AG04450 (cell line): ENCODE data around the gene CD83. TPM values are rescaled to one million over a fixed set of nuclear protein-coding genes. Genes with fewer than 3 reads are reported as not detected.

Experiments
- CTCF ChIA-PET: fragments of 300-600, 350-600 bp; formaldehyde crosslinking; extraction: SDS; loops from one replicate; lab custom pipeline; 2022; ENCODE audit warnings: antibody characterized with exemption, inconsistent platforms; lab: Charles Lee
- POLR2A ChIA-PET: fragments of 350-600 bp; formaldehyde crosslinking; extraction: SDS; loops from one replicate; lab custom pipeline; 2021; ENCODE audit warnings: antibody characterized with exemption, inconsistent platforms; lab: Yijun Ruan, JAX
- DNase-seq: peaks from one replicate; pipeline ENCODE4 v3.0.0-alpha.2; 2011; ENCODE audit warnings: low read depth, low spot score
- H3K27ac ChIP-seq: one replicate; pipeline ENCODE4 v1.5.1; 2012; ENCODE audit warnings: low read depth, low read length, control low read depth
- H3K27me3 ChIP-seq: one replicate; pipeline ENCODE4 v1.6.0; 2012; ENCODE audit warnings: low read length; ENCODE audit not compliant: control insufficient read depth, insufficient read depth
- H3K4me3 ChIP-seq: 2 replicates; pipeline ENCODE4 v1.5.1; 2011; ENCODE audit warnings: mild to moderate bottlenecking, low read depth, low read length, control low read depth
- H3K9me3 ChIP-seq: 2 replicates; pipeline ENCODE4 v1.5.1; 2012; ENCODE audit warnings: low read length; ENCODE audit not compliant: control insufficient read depth, insufficient read depth
- polyA plus RNA-seq: library from polyadenylated mRNA; depleted of rRNA; stranded (reverse); fragments of >200 nt; gene quantifications from 2 replicates; pipeline ENCODE4 v1.2.3, GENCODE V29; 2011
- TF ChIP-seq, protein P1 (sequence below): IDR thresholded peaks from 2 replicates; pipeline ENCODE4 v1.5.1; 2011; ENCODE audit warnings: low read depth, low read length, control low read depth, inconsistent platforms

Gene CD83
- polyA plus RNA-seq, 1 experiment: 3.5 TPM

DNA sequence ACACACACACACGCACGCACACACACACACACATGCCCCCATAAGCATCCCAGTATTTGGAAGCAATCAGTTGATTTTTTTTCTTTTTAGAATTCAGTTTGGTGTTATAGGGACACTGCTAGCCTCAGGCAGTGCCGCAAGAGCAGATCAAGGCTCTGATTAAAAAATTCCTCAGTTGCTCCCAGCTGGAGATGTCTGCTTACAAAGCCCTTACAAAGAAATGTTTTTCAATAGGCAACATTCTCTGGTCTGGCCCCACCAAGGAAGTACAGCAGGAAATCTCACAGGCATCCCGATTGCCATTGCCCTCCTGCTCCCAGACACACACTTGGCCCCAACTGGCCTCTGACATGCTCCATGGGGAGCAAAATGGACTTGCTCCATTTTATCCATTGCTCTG, 22.9 kb upstream of the CD83 start:
- peaks cover 3% of the 10 kb centered on the region; the same call in 1 of the 2 replicates for H3K9me3 ChIP-seq
- ChIA-PET CTCF (interaction anchor here (1.0 kb wide), 1 partner anchor 186 kb away, joined by 3 read pairs; no protein-coding TSS in a partner anchor), POLR2A (no interaction called here)
- H3K27me3 ChIP-seq: peaks cover 7% of the 10 kb centered on the region
- no peak overlapping the region for H3K27ac ChIP-seq
- DNase-seq: no peak
- no peak overlapping the region for H3K4me3 ChIP-seq
- TF ChIP-seq, protein P1, sequence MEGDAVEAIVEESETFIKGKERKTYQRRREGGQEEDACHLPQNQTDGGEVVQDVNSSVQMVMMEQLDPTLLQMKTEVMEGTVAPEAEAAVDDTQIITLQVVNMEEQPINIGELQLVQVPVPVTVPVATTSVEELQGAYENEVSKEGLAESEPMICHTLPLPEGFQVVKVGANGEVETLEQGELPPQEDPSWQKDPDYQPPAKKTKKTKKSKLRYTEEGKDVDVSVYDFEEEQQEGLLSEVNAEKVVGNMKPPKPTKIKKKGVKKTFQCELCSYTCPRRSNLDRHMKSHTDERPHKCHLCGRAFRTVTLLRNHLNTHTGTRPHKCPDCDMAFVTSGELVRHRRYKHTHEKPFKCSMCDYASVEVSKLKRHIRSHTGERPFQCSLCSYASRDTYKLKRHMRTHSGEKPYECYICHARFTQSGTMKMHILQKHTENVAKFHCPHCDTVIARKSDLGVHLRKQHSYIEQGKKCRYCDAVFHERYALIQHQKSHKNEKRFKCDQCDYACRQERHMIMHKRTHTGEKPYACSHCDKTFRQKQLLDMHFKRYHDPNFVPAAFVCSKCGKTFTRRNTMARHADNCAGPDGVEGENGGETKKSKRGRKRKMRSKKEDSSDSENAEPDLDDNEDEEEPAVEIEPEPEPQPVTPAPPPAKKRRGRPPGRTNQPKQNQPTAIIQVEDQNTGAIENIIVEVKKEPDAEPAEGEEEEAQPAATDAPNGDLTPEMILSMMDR: no peak

DNA sequence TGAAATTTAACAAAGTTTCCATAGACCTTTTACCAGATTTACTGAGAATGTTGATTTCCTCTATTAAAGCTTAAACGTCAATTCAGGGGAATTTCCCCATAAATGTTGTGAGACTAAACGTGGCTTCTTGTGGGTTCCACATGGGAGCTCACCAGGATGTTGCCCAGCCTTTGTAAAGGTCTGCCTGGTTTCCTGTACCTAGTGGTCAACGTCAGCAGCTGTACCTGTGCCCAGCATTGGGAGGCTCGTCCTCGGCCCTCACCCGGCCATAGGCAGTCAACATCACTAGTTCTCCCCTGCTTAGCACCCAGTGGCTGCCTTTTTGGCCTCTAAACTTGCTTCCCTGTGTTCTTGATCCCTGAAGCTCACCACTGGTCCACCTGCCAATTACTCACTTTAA, 22.1 kb upstream of the CD83 start:
- Histone ChIP-seq H3K4me3 (no peak overlapping the region), H3K9me3 (peaks cover 2% of the 10 kb centered on the region; the same call in 1 of the 2 replicates), H3K27ac (no peak overlapping the region), H3K27me3 (peaks cover 7% of the 10 kb centered on the region)
- TF ChIP-seq, protein P1: no peak
- DNase-seq: no peak
- CTCF ChIA-PET: no interaction called here
- POLR2A ChIA-PET: no interaction called here

DNA sequence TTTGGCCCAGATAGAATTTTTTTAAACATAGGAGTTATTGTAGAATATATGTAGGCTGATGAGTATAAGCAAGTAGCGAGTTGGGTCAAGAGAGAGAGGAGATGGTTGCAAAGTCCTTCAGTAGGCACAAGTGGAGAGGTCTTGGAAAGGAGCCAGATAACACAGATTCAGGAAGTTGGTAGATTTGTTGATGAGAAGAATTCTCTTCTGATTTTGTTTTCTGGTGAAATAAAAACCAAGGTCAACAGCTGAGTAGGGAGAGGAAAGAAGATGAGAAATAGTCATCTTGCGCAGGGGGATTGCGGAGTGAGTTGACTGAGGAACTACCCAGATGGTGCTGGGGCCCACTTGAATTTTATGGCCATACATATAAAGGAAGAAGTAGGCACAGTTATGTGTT, 17.4 kb upstream of the CD83 start:
- Histone ChIP-seq H3K27me3 (peaks cover 17% of the 10 kb centered on the region), H3K27ac (no peak overlapping the region), H3K4me3 (no peak overlapping the region), H3K9me3 (no peaks in the 10 kb centered on the region)
- DNase-seq: no peak
- ChIA-PET POLR2A (no interaction called here), CTCF (no interaction called here)
- TF ChIP-seq, protein P1: no peak

DNA sequence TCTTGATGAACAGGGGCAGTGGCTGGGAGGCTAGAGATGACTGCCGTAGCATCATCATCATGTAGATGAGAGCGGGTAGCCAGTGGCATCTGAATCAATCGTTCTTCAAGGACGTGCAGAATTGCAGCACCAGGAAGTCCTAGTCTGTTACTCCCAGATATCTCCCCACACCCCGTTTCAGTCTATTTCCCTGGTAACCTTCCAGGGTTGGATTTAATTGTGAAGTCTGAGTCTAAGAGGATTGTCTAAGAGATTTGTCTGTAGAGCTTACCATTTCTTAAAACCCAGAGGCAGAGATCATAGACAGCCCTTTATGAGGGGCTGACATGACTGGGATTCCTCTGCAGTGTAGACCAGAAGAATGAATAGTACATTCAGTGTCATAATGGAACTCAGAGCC, 16.6 kb upstream of the CD83 start:
- TF ChIP-seq, protein P1: no peak
- Histone ChIP-seq H3K4me3 (no peak overlapping the region), H3K27me3 (peaks cover 15% of the 10 kb centered on the region), H3K9me3 (no peaks in the 10 kb centered on the region), H3K27ac (no peak overlapping the region)
- CTCF ChIA-PET: interaction anchor here (0.5 kb wide), 1 partner anchor 53 kb away, joined by 3 read pairs; no protein-coding TSS in a partner anchor
- POLR2A ChIA-PET: no interaction called here
- DNase-seq: no peak

DNA sequence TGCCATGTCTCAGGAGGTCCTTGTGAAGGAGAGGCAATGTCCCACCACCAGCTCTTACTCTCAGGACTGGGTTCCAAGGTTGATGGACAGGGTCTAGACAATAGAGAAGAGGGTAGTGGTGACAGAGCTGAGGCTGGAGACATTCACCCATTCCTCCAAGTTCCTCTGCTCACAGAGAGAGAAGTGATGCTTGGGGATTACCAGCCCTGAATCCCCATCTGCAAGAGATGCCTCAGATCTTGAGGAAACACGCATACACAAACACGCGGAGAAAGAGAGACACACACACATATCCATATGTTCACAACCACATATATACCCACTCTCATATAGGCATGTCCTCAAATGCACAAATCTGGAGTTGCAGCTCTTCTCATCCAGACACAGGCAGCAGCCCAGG, 15.2 kb upstream of the CD83 start:
- Histone ChIP-seq H3K4me3 (no peak overlapping the region), H3K27ac (no peak overlapping the region), H3K9me3 (peaks cover 8% of the 10 kb centered on the region; the same call in 1 of the 2 replicates), H3K27me3 (peaks cover 15% of the 10 kb centered on the region)
- TF ChIP-seq, protein P1: no peak
- DNase-seq: no peak
- POLR2A ChIA-PET: no interaction called here
- CTCF ChIA-PET: interaction anchor here (2.6 kb wide), 1 partner anchor 194 kb away, joined by 7 read pairs; no protein-coding TSS in a partner anchor
